Measurements from ENCODE around the gene TMEM101.
"Not testable (repeated sequence)": the region's sequence is repeated elsewhere in the genome, so short reads cannot be mapped to it uniquely, and the experiment has no call there.

Gene TMEM101

DNA sequence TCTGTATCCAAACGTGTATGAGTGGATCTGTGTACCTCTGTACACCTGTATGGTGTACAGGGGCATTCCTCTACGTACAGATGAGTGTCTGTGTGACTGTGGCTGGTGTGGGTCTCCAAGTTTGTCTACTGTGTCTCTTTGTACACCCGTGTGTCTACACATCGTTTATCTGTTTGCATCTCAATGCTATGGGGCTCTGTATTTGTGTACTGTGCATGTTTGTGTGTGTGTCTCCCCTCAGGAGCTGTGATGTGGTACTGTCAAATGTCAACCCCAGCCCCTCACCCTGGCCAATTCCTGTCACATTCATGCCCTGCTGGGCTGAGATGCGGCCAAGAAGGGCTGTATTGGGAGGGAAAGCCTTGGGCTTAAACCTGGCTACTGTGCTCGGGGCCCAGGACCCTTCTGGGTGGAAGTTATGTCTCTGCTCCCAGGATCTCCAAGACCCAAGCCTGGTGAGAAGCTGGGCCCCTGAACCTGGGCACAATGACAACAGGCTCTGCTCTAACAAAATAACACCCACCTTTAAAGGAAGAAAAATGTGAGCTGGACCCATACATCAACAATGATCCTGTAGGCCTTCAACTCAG lies 13.8 kb downstream of the TMEM101 start:
- in situ Hi-C loops (cut with MboI; ENCODE audit: low sequenced_read_pairs): no loop called here

- in situ Hi-C loops (cut with MboI; ENCODE audit: low sequenced_read_pairs): no loop called here
Observed at GRCh38 chr17:44000141-44000860, 14.5 kb downstream of the TMEM101 start.

GRCh38 chr17:43999024-43999423 lies 15.7 kb downstream of the TMEM101 start:
- in situ Hi-C loops (cut with MboI; ENCODE audit: low sequenced_read_pairs): no loop called here

GRCh38 chr17:43998552-43998951 lies 16.2 kb downstream of the TMEM101 start:
- in situ Hi-C loops (cut with MboI; ENCODE audit: low sequenced_read_pairs): no loop called here

- in situ Hi-C loops (cut with MboI; ENCODE audit: low sequenced_read_pairs): not testable (repeated sequence)
Observed at GRCh38 chr17:43997180-43997579, 17.6 kb downstream of the TMEM101 start.

DNA sequence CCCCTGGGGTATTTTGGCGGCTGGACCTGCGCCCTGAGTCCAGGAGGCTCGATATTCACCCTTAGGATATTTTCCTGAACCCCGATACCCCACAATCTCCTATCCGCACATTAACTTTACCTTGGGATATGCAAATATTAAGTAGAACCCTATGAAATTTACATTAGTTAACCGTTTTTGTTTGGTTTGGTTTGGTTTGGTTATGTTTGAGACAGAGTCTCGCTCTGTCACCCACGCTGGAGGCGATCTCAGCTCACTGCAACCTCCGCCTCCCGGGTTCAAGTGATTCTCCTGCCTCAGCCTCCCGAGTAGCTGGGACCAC lies 19.7 kb downstream of the TMEM101 start:
- in situ Hi-C loops (cut with MboI; ENCODE audit: low sequenced_read_pairs): no loop called here

DNA sequence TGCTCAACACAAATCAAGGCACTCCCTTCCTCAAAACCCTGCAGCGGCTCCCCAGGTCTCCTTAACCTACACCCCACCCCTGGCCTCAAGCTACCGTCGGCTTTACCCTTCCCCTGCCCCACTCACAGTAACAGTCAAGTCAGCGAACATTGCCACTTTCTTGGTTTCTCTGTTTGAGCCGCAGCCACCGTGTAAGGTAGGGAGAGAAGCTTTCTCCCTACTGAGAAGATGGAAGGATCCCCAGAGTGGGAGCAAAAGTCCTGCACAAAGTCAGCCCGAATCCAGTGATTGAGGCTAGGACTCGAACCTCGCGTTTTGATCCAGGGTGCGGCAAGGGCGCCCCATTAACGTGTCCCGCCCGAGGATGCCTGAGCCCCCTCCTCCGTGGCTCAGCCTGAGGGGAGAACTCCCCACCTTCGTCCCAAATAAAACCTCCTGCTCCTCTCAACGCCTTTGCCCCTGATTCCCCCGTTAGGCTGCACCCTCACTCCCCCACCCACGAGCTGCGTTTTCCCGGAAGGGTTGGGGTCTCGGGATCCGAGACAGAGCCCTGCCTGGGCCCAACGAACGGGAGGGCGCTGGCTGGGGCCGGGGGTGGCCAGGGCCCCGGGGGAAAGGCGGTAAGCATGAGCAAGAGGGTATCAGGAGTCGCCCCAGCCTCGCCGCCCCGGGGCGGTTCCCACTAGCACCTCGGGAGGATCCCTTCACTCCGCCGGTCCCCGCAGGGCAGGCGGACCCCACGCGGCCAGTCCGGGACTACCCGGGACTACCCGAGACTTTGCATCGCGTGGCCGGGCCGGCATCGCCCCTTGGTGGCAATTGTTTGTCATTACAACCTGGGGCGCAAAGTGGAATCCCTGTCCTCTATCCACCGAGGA lies 20.3 kb downstream of the TMEM101 start:
- in situ Hi-C loops (cut with MboI; ENCODE audit: low sequenced_read_pairs): no loop called here

GRCh38 chr17:43992641-43993040 lies 22.1 kb downstream of the TMEM101 start:
- in situ Hi-C loops (cut with MboI; ENCODE audit: low sequenced_read_pairs): no loop called here

- in situ Hi-C loops (cut with MboI; ENCODE audit: low sequenced_read_pairs): no loop called here
Observed at GRCh38 chr17:43988301-43988700, 26.5 kb downstream of the TMEM101 start.

- in situ Hi-C loops (cut with MboI; ENCODE audit: low sequenced_read_pairs): no loop called here
Observed at GRCh38 chr17:43987131-43988021, 27.4 kb downstream of the TMEM101 start.

- in situ Hi-C loops (cut with MboI; ENCODE audit: low sequenced_read_pairs): no loop called here
Observed at GRCh38 chr17:43986225-43986981, 28.4 kb downstream of the TMEM101 start.

DNA sequence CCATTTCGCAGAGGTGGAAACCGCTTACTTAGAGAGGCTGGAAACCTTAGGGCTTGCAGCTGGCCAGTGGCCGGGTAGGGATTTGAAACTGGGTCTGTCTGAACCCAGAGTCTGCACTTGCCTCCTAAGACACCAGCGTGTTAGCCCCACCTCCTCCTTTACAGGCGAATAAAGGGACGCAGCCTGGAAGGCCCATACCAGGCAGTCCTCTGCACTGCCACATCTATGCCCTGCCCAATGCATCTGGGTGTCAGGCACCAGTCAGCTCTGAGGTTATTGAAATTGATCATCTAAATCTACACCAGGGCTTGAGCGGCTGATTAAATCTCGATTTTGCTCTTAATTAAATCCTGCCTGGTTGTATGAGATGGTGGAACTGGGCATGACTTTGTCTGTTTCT lies 30.2 kb downstream of the TMEM101 start:
- in situ Hi-C loops (cut with MboI; ENCODE audit: low sequenced_read_pairs): no loop called here

DNA sequence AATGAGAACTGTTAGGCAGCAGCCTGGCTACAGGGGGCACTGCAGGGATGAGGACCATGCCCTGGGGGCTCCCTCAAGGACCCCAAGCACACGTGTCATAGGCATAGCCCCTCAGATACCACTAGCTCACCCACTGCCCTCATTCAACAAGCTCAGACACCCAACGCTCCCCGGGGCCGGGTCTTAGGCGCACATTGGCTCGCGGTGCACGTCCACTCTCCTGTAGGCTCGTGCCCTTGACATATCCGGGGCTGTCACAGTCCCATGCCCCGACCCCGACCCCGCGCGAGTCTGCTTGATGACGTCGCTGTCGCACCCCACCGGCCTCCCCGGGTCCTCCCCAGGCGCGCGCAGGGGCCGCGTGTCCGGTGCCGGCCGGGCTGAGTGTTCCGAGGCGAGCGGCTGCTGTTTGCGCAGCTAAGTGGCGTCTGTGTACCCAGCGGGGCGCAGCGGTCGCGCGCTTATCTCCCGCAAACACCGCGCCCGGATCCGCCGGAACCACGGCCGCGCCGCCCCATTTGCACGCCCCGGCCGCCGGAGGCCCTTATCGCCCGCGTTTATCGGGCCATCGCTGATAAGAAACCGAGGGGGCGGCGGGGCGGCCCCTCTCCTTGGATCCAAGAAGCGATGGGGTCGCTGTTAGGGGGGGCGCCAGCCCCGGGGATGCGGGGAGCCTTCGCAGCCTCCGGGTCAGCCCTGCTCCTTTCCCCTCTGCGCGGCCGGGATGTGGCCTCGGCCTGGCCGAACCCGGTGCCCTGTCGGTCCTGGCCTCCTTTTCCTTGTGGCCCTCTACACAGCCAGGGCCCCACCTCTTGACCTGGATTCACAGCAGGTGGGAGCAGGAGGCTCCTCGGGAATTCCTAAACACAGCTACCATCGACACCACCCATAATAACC lies 31.0 kb downstream of the TMEM101 start:
- in situ Hi-C loops (cut with MboI; ENCODE audit: low sequenced_read_pairs): no loop called here

GRCh38 chr17:43983196-43983514 lies 31.6 kb downstream of the TMEM101 start:
- in situ Hi-C loops (cut with MboI; ENCODE audit: low sequenced_read_pairs): no loop called here

- in situ Hi-C loops (cut with MboI; ENCODE audit: low sequenced_read_pairs): no loop called here
Observed at GRCh38 chr17:43982171-43982570, 32.6 kb downstream of the TMEM101 start.

DNA sequence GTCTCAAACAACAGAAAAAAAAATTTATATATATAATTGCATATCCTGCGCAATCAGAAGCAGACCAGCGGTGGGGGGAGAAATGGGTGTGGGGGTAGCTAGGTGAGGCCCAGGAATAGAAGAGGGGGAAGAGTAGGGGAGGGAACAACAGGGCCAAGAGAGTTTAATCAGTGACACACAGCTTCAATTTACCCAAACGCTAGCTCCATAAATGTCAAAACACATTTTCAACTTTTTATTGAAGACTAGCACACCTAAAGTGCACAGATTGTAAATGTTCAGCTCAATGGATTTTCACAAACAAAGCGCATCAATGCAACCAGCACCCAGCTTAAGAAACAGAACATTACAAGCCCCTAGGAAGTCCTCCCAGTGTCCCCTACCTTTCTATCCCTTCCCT lies 35.1 kb downstream of the TMEM101 start:
- in situ Hi-C loops (cut with MboI; ENCODE audit: low sequenced_read_pairs): no loop called here

- in situ Hi-C loops (cut with MboI; ENCODE audit: low sequenced_read_pairs): no loop called here
Observed at GRCh38 chr17:43979011-43979410, 35.8 kb downstream of the TMEM101 start.

GRCh38 chr17:43978078-43978477 lies 36.7 kb downstream of the TMEM101 start:
- in situ Hi-C loops (cut with MboI; ENCODE audit: low sequenced_read_pairs): no loop called here

All from HL-60/S4 treated with phorbol 12-myristate 13-acetate at 8.2 ng/mL for 4 days and 3 days (cell line).